GM19023 (cell line): ENCODE data around the gene SEL1L3.

Experiments
- ATAC-seq: cut with Tn5 transposase; IDR thresholded peaks from one replicate; pipeline ENCODE4 v1.9.1; 2021; ENCODE audit warnings: mild to moderate bottlenecking, moderate library complexity; ENCODE audit not compliant: unreplicated experiment

Gene SEL1L3

GRCh38 chr4:25757452-25757851, 105.3 kb downstream of the SEL1L3 start:
- no peak for ATAC-seq

GRCh38 chr4:25756503-25756902, 106.3 kb downstream of the SEL1L3 start:
- no peak for ATAC-seq

GRCh38 chr4:25755911-25756310, 106.9 kb downstream of the SEL1L3 start:
- no peak for ATAC-seq

- no peak for ATAC-seq
Observed at GRCh38 chr4:25753239-25753638, 109.5 kb downstream of the SEL1L3 start.

- no peak for ATAC-seq
Observed at GRCh38 chr4:25750874-25751273, 111.9 kb downstream of the SEL1L3 start.

GRCh38 chr4:25749150-25749794, 113.5 kb downstream of the SEL1L3 start:
- ATAC-seq: no peak

GRCh38 chr4:25743971-25744370, 118.8 kb downstream of the SEL1L3 start:
- no peak for ATAC-seq

GRCh38 chr4:25729564-25729963, 133.2 kb downstream of the SEL1L3 start:
- ATAC-seq: no peak

- ATAC-seq: no peak
Observed at GRCh38 chr4:25728886-25729285, 133.9 kb downstream of the SEL1L3 start.

- ATAC-seq: peak; percentile 49
Observed at GRCh38 chr4:25727711-25728493, 134.9 kb downstream of the SEL1L3 start.

GRCh38 chr4:25725870-25726269, 136.9 kb downstream of the SEL1L3 start:
- ATAC-seq: no peak

GRCh38 chr4:25723409-25723808, 139.4 kb downstream of the SEL1L3 start:
- ATAC-seq: no peak

GRCh38 chr4:25722964-25723363, 139.8 kb downstream of the SEL1L3 start:
- no peak for ATAC-seq

GRCh38 chr4:25713812-25714211, 149.0 kb downstream of the SEL1L3 start:
- ATAC-seq: no peak

- ATAC-seq: no peak
Observed at GRCh38 chr4:25712611-25713010, 150.2 kb downstream of the SEL1L3 start.

GRCh38 chr4:25710637-25711036, 152.2 kb downstream of the SEL1L3 start:
- ATAC-seq: no peak

- ATAC-seq: no peak
Observed at GRCh38 chr4:25704516-25704915, 158.3 kb downstream of the SEL1L3 start.

GRCh38 chr4:25703731-25704388, 158.9 kb downstream of the SEL1L3 start:
- no peak for ATAC-seq

GRCh38 chr4:25702848-25703247, 159.9 kb downstream of the SEL1L3 start:
- ATAC-seq: no peak

- no peak for ATAC-seq
Observed at GRCh38 chr4:25700661-25701060, 162.1 kb downstream of the SEL1L3 start.

- ATAC-seq: no peak
Observed at GRCh38 chr4:25697516-25697915, 165.3 kb downstream of the SEL1L3 start.
